Panc1 (cell line): ENCODE data around the gene CNST.

Experiments used
- REST ChIP-seq, 2 experiments: IDR thresholded peaks; 2 replicates each; pipeline ENCODE4 v1.6.1; 2011 to 2012; ENCODE audit warnings: low read depth in 2 of 2, control low read depth in 1 of 2, low read length in 1 of 2, mild to moderate bottlenecking in 1 of 2, moderate library complexity in 1 of 2; ENCODE audit not compliant: insufficient read depth in 1 of 2
- SIN3A ChIP-seq: IDR thresholded peaks from 2 replicates; pipeline ENCODE4 v1.6.1; 2012; ENCODE audit warnings: low read depth, mild to moderate bottlenecking, low read length, moderate library complexity, borderline replicate concordance; ENCODE audit not compliant: insufficient read depth
- TF ChIP-seq, protein P1 (sequence below): fragments of 450-650 bp; IDR thresholded peaks from 2 replicates; pipeline ENCODE4 v1.5.1; 2017; ENCODE audit warnings: mild to moderate bottlenecking

- TF ChIP-seq, protein P1, sequence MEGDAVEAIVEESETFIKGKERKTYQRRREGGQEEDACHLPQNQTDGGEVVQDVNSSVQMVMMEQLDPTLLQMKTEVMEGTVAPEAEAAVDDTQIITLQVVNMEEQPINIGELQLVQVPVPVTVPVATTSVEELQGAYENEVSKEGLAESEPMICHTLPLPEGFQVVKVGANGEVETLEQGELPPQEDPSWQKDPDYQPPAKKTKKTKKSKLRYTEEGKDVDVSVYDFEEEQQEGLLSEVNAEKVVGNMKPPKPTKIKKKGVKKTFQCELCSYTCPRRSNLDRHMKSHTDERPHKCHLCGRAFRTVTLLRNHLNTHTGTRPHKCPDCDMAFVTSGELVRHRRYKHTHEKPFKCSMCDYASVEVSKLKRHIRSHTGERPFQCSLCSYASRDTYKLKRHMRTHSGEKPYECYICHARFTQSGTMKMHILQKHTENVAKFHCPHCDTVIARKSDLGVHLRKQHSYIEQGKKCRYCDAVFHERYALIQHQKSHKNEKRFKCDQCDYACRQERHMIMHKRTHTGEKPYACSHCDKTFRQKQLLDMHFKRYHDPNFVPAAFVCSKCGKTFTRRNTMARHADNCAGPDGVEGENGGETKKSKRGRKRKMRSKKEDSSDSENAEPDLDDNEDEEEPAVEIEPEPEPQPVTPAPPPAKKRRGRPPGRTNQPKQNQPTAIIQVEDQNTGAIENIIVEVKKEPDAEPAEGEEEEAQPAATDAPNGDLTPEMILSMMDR = no peak
- TF ChIP-seq REST (IDR thresholded peaks at IDR 0.05; ENCODE audit: insufficient read depth in 1 of 2, low read depth in 2 of 2, low read length in 1 of 2) (no peak), SIN3A (no peak)
These were observed 48.9 kb upstream of the CNST start for GRCh38 chr1:246517391-246517790.
